IMR-90 (cell line): ENCODE results near the gene TNIP1. TPM values are rescaled to one million over a fixed set of nuclear protein-coding genes. Genes with fewer than 3 reads are reported as not detected.

Experiments
- ATAC-seq: fragments of 200-7000 bp; cut with Tn5 transposase; 2 replicates; pipeline ENCODE4 v1.9.1; 2020; ENCODE audit warnings: low read depth, mild to moderate bottlenecking, moderate library complexity
- BruUV-seq: library from RNA; stranded (reverse); fragments of 400-500 nt; replicated peaks from 2 replicates; lab custom pipeline; 2021; lab: Mats Ljungman, UMichigan
- CTCF ChIA-PET: fragments of 300-600 bp; formaldehyde crosslinking; extraction: SDS; loops from one replicate; lab custom pipeline; 2021; ENCODE audit warnings: antibody characterized with exemption; lab: Yijun Ruan, JAX
- POLR2A ChIA-PET: fragments of 300-600 bp; sonication (Branson Sonifier 250); formaldehyde crosslinking; loops from one replicate; lab custom pipeline; 2022; ENCODE audit warnings: antibody characterized with exemption; ENCODE audit not compliant: unreplicated experiment; lab: Charles Lee
- DNase-seq: peaks from one replicate; pipeline ENCODE4 v3.0.0; 2013
- H2AFZ ChIP-seq: replicated peaks from 2 replicates; pipeline ENCODE3; 2013; ENCODE audit warnings: low read length, mild to moderate bottlenecking; ENCODE audit not compliant: poor library complexity
- H2AK5ac ChIP-seq: 2 replicates; pipeline ENCODE4 v1.6.1; 2013; ENCODE audit warnings: low read depth, low read length, inconsistent platforms
- H2AK9ac ChIP-seq: replicated peaks from 2 replicates; pipeline ENCODE3; 2013; ENCODE audit warnings: mild to moderate bottlenecking, low read depth, low read length, moderate library complexity; ENCODE audit not compliant: poor library complexity
- H2BK120ac ChIP-seq: 2 replicates; pipeline ENCODE4 v1.6.1; 2013; ENCODE audit warnings: low read depth, low read length, inconsistent platforms
- H2BK15ac ChIP-seq: 3 replicates; pipeline ENCODE4 v1.6.1; 2013; ENCODE audit warnings: low read depth, low read length, inconsistent platforms
- H2BK20ac ChIP-seq: 2 replicates; pipeline ENCODE4 v1.6.1; 2013; ENCODE audit warnings: low read depth, mild to moderate bottlenecking, inconsistent platforms, low read length, moderate library complexity
- H2BK5ac ChIP-seq: 2 replicates; pipeline ENCODE4 v1.6.1; 2013; ENCODE audit warnings: mild to moderate bottlenecking, low read depth, low read length, inconsistent platforms; ENCODE audit not compliant: poor library complexity, severe bottlenecking
- H3K14ac ChIP-seq: replicated peaks from 2 replicates; pipeline ENCODE4 v1.6.1; 2013; ENCODE audit warnings: low read depth, low read length, inconsistent platforms
- H3K18ac ChIP-seq: 2 replicates; pipeline ENCODE4 v1.6.1; 2013; ENCODE audit warnings: low read depth, low read length, control low read depth
- H3K23ac ChIP-seq: 2 replicates; pipeline ENCODE4 v1.6.1; 2013; ENCODE audit warnings: low read depth, low read length, inconsistent platforms
- H3K27ac ChIP-seq: 2 replicates; pipeline ENCODE4 v1.5.1; 2013; ENCODE audit warnings: mild to moderate bottlenecking, control low read depth, low read length; ENCODE audit not compliant: insufficient read depth
- H3K27me3 ChIP-seq: 2 replicates; pipeline ENCODE4 v1.6.1; 2013; ENCODE audit warnings: low read length; ENCODE audit not compliant: control insufficient read depth, insufficient read depth
- H3K36me3 ChIP-seq: 2 replicates; pipeline ENCODE4 v1.6.1; 2013; ENCODE audit warnings: low read length, mixed read lengths; ENCODE audit not compliant: control insufficient read depth, insufficient read depth
- H3K4ac ChIP-seq: 2 replicates; pipeline ENCODE4 v1.6.1; 2013; ENCODE audit warnings: low read depth, low read length, inconsistent platforms
- H3K4me1 ChIP-seq: 2 replicates; pipeline ENCODE4 v1.6.1; 2013; ENCODE audit warnings: low read length, mixed read lengths; ENCODE audit not compliant: control insufficient read depth, insufficient read depth
- H3K4me2 ChIP-seq: 2 replicates; pipeline ENCODE4 v1.6.1; 2013; ENCODE audit warnings: low read depth, mild to moderate bottlenecking, control low read depth, low read length, moderate library complexity
- H3K4me3 ChIP-seq: 2 replicates; pipeline ENCODE4 v1.5.1; 2013; ENCODE audit warnings: low read depth, mild to moderate bottlenecking, control low read depth, low read length, moderate library complexity; ENCODE audit not compliant: insufficient read depth
- H3K56ac ChIP-seq: 2 replicates; pipeline ENCODE4 v1.6.1; 2013; ENCODE audit warnings: low read length, inconsistent platforms; ENCODE audit not compliant: insufficient read depth; ENCODE audit errors: extremely low read depth
- H3K79me1 ChIP-seq, 2 experiments: 2 replicates each; pipeline ENCODE4 v1.6.1; 2013; ENCODE audit warnings: low read length in 2 of 2, inconsistent platforms in 1 of 2, low read depth in 1 of 2
- H3K9ac ChIP-seq: 2 replicates; pipeline ENCODE4 v1.6.1; 2013; ENCODE audit warnings: low read depth, low read length, control low read depth
- H3K9me1 ChIP-seq: 2 replicates; pipeline ENCODE4 v1.6.1; 2013; ENCODE audit warnings: low read length, inconsistent platforms; ENCODE audit not compliant: insufficient read depth
- H3K9me3 ChIP-seq: 2 replicates; pipeline ENCODE4 v1.6.1; 2013; ENCODE audit warnings: low read length; ENCODE audit not compliant: control insufficient read depth, insufficient read depth
- H4K20me1 ChIP-seq: 2 replicates; pipeline ENCODE4 v1.6.1; 2013; ENCODE audit warnings: low read length, inconsistent platforms; ENCODE audit not compliant: insufficient read depth
- H4K5ac ChIP-seq: 2 replicates; pipeline ENCODE4 v1.6.1; 2013; ENCODE audit warnings: mild to moderate bottlenecking, low read depth, low read length, control low read depth
- H4K8ac ChIP-seq, 2 experiments: 2 replicates each; pipeline ENCODE4 v1.6.1; 2013; ENCODE audit warnings: low read depth in 2 of 2, low read length in 2 of 2, control low read depth in 1 of 2, inconsistent platforms in 1 of 2
- H4K91ac ChIP-seq: 2 replicates; pipeline ENCODE4 v1.6.1; 2013; ENCODE audit warnings: low read depth, low read length, inconsistent platforms; ENCODE audit not compliant: insufficient read depth
- BHLHE40 ChIP-seq: fragments of 150-350 bp; IDR thresholded peaks from 2 replicates; pipeline ENCODE4 v1.6.1; 2016; ENCODE audit warnings: mild to moderate bottlenecking, low read depth, low read length
- CEBPB ChIP-seq: IDR thresholded peaks from 2 replicates; pipeline ENCODE4 v1.6.1; 2012; ENCODE audit warnings: low read depth, low read length, improper control_type of control experiment
- CHD1 ChIP-seq: IDR thresholded peaks from 2 replicates; pipeline ENCODE4 v1.6.1; 2012; ENCODE audit warnings: low read depth, low read length, improper control_type of control experiment
- CTCF ChIP-seq: conservative IDR thresholded peaks from 2 replicates; pipeline ENCODE4 v1.5.1; 2012; ENCODE audit warnings: mild to moderate bottlenecking, low read depth, low read length, improper control_type of control experiment
- ELK1 ChIP-seq: fragments of 150-350 bp; IDR thresholded peaks from 2 replicates; pipeline ENCODE4 v1.6.1; 2016; ENCODE audit warnings: low read depth, mild to moderate bottlenecking, low read length, moderate library complexity, borderline replicate concordance
- FOS ChIP-seq: fragments of 150-350 bp; IDR thresholded peaks from 2 replicates; pipeline ENCODE4 v1.6.1; 2016; ENCODE audit warnings: low read depth, low read length
- MAFK ChIP-seq: IDR thresholded peaks from 2 replicates; pipeline ENCODE4 v1.6.1; 2012; ENCODE audit warnings: low read depth, low read length, improper control_type of control experiment
- MAZ ChIP-seq: IDR thresholded peaks from 2 replicates; pipeline ENCODE4 v1.6.1; 2012; ENCODE audit warnings: low read depth, mild to moderate bottlenecking, low read length, improper control_type of control experiment, moderate library complexity, borderline replicate concordance
- MXI1 ChIP-seq: IDR thresholded peaks from 2 replicates; pipeline ENCODE4 v1.6.1; 2012; ENCODE audit warnings: low read depth, mild to moderate bottlenecking, low read length, moderate library complexity, borderline replicate concordance
- NFE2L2 ChIP-seq: fragments of 150-350 bp; IDR thresholded peaks from 2 replicates; pipeline ENCODE4 v1.6.1; 2016; ENCODE audit warnings: low read depth, mild to moderate bottlenecking, low read length
- POLR2A ChIP-seq: IDR thresholded peaks from 2 replicates; pipeline ENCODE4 v1.6.1; 2012; ENCODE audit warnings: mild to moderate bottlenecking, low read depth, low read length
- RAD21 ChIP-seq: IDR thresholded peaks from 2 replicates; pipeline ENCODE4 v1.6.1; 2012; ENCODE audit warnings: low read length, improper control_type of control experiment
- RCOR1 ChIP-seq: IDR thresholded peaks from 2 replicates; pipeline ENCODE4 v1.6.1; 2012; ENCODE audit warnings: mild to moderate bottlenecking, low read length, improper control_type of control experiment; ENCODE audit not compliant: insufficient replicate concordance
- RFX5 ChIP-seq: IDR thresholded peaks from 2 replicates; pipeline ENCODE4 v1.8.0; 2012; ENCODE audit warnings: low read depth, mild to moderate bottlenecking, low read length, moderate library complexity
- SMC3 ChIP-seq: fragments of 150-350 bp; IDR thresholded peaks from 2 replicates; pipeline ENCODE4 v1.6.1; 2016; ENCODE audit warnings: low read depth, mild to moderate bottlenecking, antibody characterized with exemption, low read length, moderate library complexity
- WGBS, 2 experiments: methylation state at CpG; one replicate each; pipeline versions ENCODE4 v1.1.5 to v1.1.7; 2013; ENCODE audit warnings: missing lambda C conversion rate in 2 of 2; ENCODE audit not compliant: insufficient read length in 1 of 2; ENCODE audit errors: extremely low coverage in 2 of 2; 5-methylcytosine and 5-hydroxymethylcytosine counted together
- dilution Hi-C: fragments of 300-500 bp; cut with HindIII; formaldehyde crosslinking; loops from one replicate; pipeline ENCODE4 v1.14.3; 2018; ENCODE audit warnings: low sequenced_read_pairs; ENCODE audit not compliant: unreplicated experiment
- in situ Hi-C: fragments of 300-500 bp; cut with MboI; formaldehyde crosslinking; loops from 3 replicates; pipeline ENCODE4 v1.14.3; 2019; ENCODE audit warnings: low sequenced_read_pairs, inconsistent platforms, mixed read lengths
- intact Hi-C: fragments of 100-400 bp; cut with micrococcal nuclease; formaldehyde crosslinking; loops from 2 replicates; pipeline ENCODE4 v1.10.0; 2022
- polyA plus RNA-seq, 3 experiments: library from polyadenylated mRNA; depleted of rRNA; stranded (reverse); fragments of >200 nt; gene quantifications; 2 replicates each; pipeline ENCODE4 v1.2.3, GENCODE V29; 2012; ENCODE audit warnings: low replicate concordance in 1 of 3
- total RNA-seq: library from RNA; depleted of rRNA; stranded (reverse); fragments of >200 nt; gene quantifications from 2 replicates; pipeline ENCODE4 v1.2.3, GENCODE V29; 2012
- TF ChIP-seq, protein P1 (sequence below): fragments of 150-350 bp; IDR thresholded peaks from 2 replicates; pipeline ENCODE4 v1.6.1; 2017; ENCODE audit warnings: mild to moderate bottlenecking, antibody characterized with exemption, low read length, low read depth

TNIP1 gene
- total and polyA plus RNA-seq, 2 of the 4 experiments (the other 2 are of a cell fraction): 63.8 to 92.8 TPM

DNA sequence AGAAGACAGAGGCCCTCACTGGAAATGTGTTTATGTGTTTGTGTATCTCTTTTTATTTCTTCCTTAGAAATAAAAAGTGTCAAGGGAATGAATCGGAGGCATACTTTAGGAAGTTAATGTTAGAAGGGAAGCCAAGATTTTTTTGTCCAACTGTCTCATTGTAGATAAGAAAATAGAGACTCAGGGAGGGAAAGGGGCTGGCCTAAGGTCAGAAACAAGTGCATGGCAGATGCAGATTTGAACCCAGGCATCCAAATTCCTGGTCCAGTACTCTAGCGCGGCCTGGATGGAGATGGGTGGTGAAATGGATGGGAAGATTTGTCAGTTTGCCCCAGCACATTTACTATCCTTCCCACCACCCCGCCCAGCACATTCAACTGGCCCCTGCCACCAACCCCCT lies 19.8 kb upstream of the TNIP1 start:
- CTCF ChIA-PET: no interaction called here
- H2BK5ac ChIP-seq: no peak overlapping the region
- peaks cover 7 to 29% of the 10 kb centered on the region in 2 experiments; a peak in 2 of 4 replicates for H3K79me1 ChIP-seq

More for the DNA sequence above, 19.8 kb upstream of the TNIP1 start:
- Histone ChIP-seq H3K14ac (no peak overlapping the region), H2AK5ac (no peak overlapping the region), H3K36me3 (peaks cover 45% of the 10 kb centered on the region), H3K9me1 (peaks cover 28% of the 10 kb centered on the region), H3K9me3 (no peaks in the 10 kb centered on the region), H3K18ac (no peak overlapping the region), H3K4me2 (no peak overlapping the region), H4K20me1 (peaks cover 5% of the 10 kb centered on the region; the same call in 1 of the 2 replicates), H3K56ac (no peak overlapping the region), H4K91ac (no peak overlapping the region), H2AFZ (no peak overlapping the region), H2BK20ac (no peak overlapping the region), H3K4me1 (peaks cover 10% of the 10 kb centered on the region; the same call in 1 of the 2 replicates), H3K23ac (no peak overlapping the region), H2AK9ac (no peak overlapping the region), H3K27me3 (no peaks in the 10 kb centered on the region), H3K27ac (no peak overlapping the region), H3K9ac (no peak overlapping the region), H2BK15ac (no peak overlapping the region), H3K4ac (no peak overlapping the region), H4K5ac (no peak overlapping the region), H2BK120ac (no peak overlapping the region), H3K4me3 (no peak overlapping the region), H4K8ac (no peak overlapping the region)
- POLR2A ChIA-PET: no interaction called here
- DNase-seq (no peak), ATAC-seq (no peak)
- in situ Hi-C loops (no loop called here), intact Hi-C loops (no loop called here), dilution Hi-C loops (no loop called here)
- BruUV-seq: no TSS peak
- no CpG with 5 or more reads among the region's 4 CpGs for WGBS, 2 experiments
- TF ChIP-seq MAFK (no peak), CEBPB (no peak), RAD21 (no peak), CHD1 (no peak), RCOR1 (no peak), ELK1 (no peak), CTCF (no peak), RFX5 (no peak), POLR2A (no peak), FOS (no peak), NFE2L2 (no peak), MXI1 (no peak), SMC3 (no peak), MAZ (no peak), BHLHE40 (no peak)
- TF ChIP-seq, protein P1, sequence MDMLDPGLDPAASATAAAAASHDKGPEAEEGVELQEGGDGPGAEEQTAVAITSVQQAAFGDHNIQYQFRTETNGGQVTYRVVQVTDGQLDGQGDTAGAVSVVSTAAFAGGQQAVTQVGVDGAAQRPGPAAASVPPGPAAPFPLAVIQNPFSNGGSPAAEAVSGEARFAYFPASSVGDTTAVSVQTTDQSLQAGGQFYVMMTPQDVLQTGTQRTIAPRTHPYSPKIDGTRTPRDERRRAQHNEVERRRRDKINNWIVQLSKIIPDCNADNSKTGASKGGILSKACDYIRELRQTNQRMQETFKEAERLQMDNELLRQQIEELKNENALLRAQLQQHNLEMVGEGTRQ: no peak
